Skeletal muscle satellite cell (primary cell): ENCODE results near the gene ARL11. TPM values are rescaled to one million over a fixed set of nuclear protein-coding genes. Genes with fewer than 3 reads are reported as not detected.
"Not testable (repeated sequence)": the region's sequence is repeated elsewhere in the genome, so short reads cannot be mapped to it uniquely, and the experiment has no call there.

ENCODE experiments used
- H3K27me3 ChIP-seq: 2 replicates; pipeline ENCODE4 v1.7.0; 2013; ENCODE audit warnings: low read length; ENCODE audit not compliant: control insufficient read depth, insufficient read depth
- H3K36me3 ChIP-seq: 2 replicates; pipeline ENCODE4 v1.7.0; 2013; ENCODE audit warnings: mild to moderate bottlenecking, control low read depth, low read length; ENCODE audit not compliant: insufficient read depth
- H3K4me1 ChIP-seq: 2 replicates; pipeline ENCODE4 v1.7.0; 2013; ENCODE audit warnings: low read length; ENCODE audit not compliant: control insufficient read depth, insufficient read depth
- H3K4me2 ChIP-seq: 2 replicates; pipeline ENCODE4 v1.7.0; 2013; ENCODE audit warnings: mild to moderate bottlenecking, low read length
- H3K4me3 ChIP-seq: 2 replicates; pipeline ENCODE4 v1.7.0; 2013; ENCODE audit warnings: low read length
- H3K9ac ChIP-seq: 2 replicates; pipeline ENCODE4 v1.7.0; 2013; ENCODE audit warnings: mild to moderate bottlenecking, low read depth, low read length, moderate library complexity
- H3K9me3 ChIP-seq: replicated peaks from 2 replicates; pipeline ENCODE4 v1.7.0; 2013; ENCODE audit warnings: mild to moderate bottlenecking, control low read depth, low read length
- total RNA-seq: library from RNA; depleted of rRNA; stranded (reverse); fragments of >200 nt; gene quantifications from 2 replicates; pipeline ENCODE4 v1.2.3, GENCODE V29; 2012; rRNA removed

ARL11 gene
- not detected in 2 replicates for total RNA-seq

DNA sequence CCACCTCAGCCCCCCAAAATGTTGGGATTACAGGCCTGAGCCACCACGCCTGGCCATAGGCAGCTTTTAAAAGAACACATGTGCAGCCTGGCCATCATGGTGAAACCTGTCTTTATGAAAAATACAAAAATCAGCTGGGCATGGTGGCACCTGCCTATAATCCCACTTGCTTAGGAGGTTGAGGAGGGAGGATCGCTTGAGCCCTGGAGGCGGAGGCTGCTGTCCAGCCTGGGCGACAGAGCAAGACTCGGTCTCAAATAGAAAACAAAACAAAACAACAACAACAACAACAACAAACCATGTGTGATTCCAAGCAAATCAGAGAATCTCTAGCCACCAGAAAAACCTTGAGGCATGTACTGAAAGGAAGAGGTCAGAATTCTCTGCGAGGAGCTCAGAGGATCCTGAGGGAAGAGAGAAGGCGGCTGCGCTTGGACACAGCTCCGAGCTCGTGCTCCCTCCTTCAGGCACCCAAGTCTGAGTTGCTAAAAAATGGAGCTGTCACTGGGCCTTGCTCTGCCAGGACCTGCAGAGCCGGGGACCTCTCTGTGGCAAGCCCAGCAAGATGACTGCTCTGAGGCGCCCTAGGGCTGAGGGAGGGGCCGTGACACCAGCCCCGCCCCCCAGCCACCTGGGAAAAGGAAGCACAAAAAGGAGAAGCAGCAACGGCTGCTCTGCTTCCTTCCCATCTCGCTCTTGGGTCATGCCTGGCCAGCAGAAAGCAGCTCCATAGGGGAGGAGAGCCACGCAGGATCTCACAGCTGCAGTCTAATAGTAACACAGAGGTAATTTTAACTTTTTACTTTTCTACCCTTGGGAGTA lies at the start of gene ARL11:
ARL11 (plus strand) TSS at position 677 of the 822 bp plus-strand sequence. CDS start 1,941 bp downstream, outside the sequence.
- Histone ChIP-seq H3K9ac (no peak within 1 kb of the TSS), H3K4me1 (peaks cover 6% of the 10 kb centered on the region), H3K36me3 (no peaks in the 10 kb centered on the region), H3K27me3 (peaks cover 10% of the 10 kb centered on the region), H3K4me2 (no peak within 1 kb of the TSS), H3K4me3 (no peak within 1 kb of the TSS), H3K9me3 (no peaks in the 10 kb centered on the region)

DNA sequence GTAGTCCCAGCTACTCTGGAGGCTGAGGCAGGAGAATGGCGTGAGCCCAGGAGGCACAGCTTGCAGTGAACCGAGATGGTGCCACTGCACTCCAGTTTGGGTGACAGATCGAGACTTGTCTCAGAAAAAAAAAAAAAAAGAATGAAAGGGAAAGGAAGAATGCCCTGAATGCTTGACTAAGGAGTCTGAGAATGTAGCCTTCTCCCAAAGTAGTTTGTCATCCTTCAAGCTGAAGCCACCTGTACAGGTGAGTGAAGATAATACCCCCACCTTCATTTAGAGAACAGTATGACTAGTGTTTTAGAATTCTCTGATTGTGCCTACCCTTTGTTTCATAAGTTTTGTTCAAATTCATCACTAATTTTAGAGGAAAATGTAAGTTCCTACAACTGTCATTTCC lies 48.8 kb upstream of the ARL11 start:
- Histone ChIP-seq H3K36me3 (peaks cover 16% of the 10 kb centered on the region), H3K4me3 (no peak overlapping the region), H3K4me2 (no peak overlapping the region), H3K27me3 (no peaks in the 10 kb centered on the region), H3K4me1 (peaks cover 8% of the 10 kb centered on the region), H3K9me3 (no peaks in the 10 kb centered on the region), H3K9ac (no peak overlapping the region)

DNA sequence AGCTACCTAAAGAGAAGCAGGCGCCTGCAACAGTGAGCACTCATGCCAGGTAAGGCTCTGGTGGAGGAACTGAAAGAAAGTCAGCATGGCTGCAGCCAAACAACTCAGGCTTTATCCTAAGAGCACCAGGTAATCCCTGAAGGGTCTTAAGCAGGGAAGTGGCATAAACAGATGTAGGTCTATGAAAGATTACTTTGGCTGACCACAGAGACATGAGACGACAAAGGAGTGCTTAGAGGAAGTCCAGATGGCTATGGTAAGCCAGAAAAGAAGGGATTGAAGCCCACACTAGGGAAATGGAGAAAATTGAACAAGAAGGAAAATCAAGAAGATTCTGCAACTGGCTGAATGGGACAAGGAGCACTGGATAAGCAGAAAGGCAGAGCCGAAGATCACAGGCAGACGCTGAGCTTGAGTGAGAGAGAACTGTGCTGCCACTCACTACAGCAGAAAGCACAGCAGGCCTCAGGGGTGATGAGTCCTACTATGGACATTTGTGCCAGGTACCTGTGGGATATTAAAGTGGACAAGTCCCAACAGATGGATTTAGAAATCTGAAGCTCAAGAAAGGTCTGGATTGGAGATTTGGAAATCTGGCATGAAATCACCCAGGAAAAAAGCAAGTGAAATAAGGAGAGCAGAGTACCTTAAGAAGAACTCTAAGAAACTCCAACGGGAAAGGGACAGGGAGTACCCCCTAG lies 47.2 kb upstream of the ARL11 start:
- Histone ChIP-seq H3K27me3 (no peaks in the 10 kb centered on the region), H3K36me3 (peaks cover 16% of the 10 kb centered on the region), H3K9me3 (no peaks in the 10 kb centered on the region), H3K4me2 (no peak overlapping the region), H3K4me1 (peaks cover 15% of the 10 kb centered on the region), H3K9ac (no peak overlapping the region), H3K4me3 (no peak overlapping the region)

DNA sequence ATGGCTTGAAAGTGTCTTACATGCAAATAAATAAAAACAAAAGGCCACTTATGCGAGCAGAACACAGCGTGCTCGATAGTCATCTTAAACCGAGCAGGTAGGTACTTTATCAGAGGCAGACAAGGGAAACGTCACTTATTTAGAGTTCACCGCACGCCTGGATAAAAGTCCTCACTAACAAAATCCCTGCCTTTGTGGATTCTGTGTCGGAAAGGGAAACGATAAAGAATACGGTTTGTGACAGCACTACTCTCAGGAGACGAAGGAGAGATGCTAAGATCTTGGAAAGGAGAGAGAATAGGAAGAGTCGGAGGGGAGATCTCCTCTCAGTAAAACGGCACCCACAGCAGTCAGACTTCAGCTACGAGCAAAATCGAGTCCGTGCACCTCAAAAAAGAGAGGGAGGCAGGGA lies 43.5 kb upstream of the ARL11 start:
- H3K4me2 ChIP-seq: peak overlapping the region; percentile 99
- no peaks in the 10 kb centered on the region for H3K9me3 ChIP-seq
- peak overlapping the region; percentile 97 for H3K4me3 ChIP-seq
- peaks cover 23% of the 10 kb centered on the region for H3K4me1 ChIP-seq
- H3K27me3 ChIP-seq: no peaks in the 10 kb centered on the region
- H3K9ac ChIP-seq: peak overlapping the region; percentile 93
- peaks cover 6% of the 10 kb centered on the region for H3K36me3 ChIP-seq

DNA sequence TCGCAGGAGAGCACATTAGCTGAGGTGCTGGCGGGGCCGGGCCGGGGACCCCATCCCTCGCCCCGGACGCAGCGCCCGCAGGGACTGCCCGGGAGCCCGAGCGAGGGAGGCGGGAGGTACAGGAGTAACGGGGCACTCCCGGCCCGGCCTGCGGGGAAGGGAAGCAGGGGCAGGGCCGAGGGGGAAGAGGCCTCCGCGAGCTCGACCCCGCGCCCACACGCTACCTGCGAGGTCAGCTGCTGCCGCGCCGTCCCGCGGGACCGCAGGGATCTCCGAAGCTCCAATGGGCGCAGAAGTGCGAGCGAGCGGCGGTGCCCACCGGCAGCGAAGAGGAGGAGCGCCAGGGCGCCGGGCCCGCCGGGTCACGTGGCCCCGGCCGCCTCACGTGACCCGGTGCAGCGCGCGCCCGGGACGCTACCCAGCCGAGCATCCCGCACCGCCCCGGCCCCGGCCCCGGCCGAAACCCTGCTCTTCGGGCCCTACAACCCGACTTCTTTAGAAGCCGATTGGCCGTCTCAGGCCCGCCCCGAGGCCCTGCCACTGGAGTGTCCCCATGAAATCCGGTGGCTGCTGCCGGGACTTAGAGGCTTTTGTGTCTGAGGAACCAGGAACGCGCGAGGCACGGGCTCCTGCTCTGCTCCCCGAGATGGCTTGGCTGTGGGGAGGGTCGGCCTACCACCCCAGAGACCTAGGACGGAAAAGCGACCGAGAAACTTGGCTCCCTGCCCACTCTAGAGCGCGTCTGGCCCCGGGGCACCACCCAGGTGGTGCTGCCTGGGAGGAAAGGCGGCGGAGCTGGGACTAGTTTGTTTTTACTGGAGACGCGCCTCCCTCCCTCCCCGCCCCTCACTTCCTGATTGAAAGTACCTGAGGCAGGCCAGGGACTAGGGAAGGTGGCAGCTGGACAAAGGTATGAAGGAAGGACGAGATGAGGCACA lies 42.8 kb upstream of the ARL11 start, which contains the start of gene RCBTB1:
RCBTB1 (minus strand) TSS at position 339 of the 938 bp plus-strand sequence. CDS start 18,279 bp downstream, outside the sequence.
- Histone ChIP-seq H3K4me3 (peak within 1 kb of the TSS; percentile 97), H3K4me2 (peak within 1 kb of the TSS; percentile 99), H3K27me3 (no peaks in the 10 kb centered on the region), H3K36me3 (no peaks in the 10 kb centered on the region), H3K9ac (peak within 1 kb of the TSS; percentile 93), H3K4me1 (peaks cover 23% of the 10 kb centered on the region), H3K9me3 (no peaks in the 10 kb centered on the region)

- Histone ChIP-seq H3K4me2 (no peak overlapping the region), H3K9ac (no peak overlapping the region), H3K9me3 (no peaks in the 10 kb centered on the region), H3K36me3 (no peaks in the 10 kb centered on the region), H3K4me1 (peaks cover 23% of the 10 kb centered on the region), H3K4me3 (no peak overlapping the region), H3K27me3 (no peaks in the 10 kb centered on the region)
These were observed 41.6 kb upstream of the ARL11 start for GRCh38 chr13:49586717-49587116.

- Histone ChIP-seq H3K4me2 (no peak overlapping the region), H3K36me3 (no peaks in the 10 kb centered on the region), H3K4me1 (peaks cover 23% of the 10 kb centered on the region), H3K27me3 (no peaks in the 10 kb centered on the region), H3K9ac (no peak overlapping the region), H3K4me3 (no peak overlapping the region), H3K9me3 (no peaks in the 10 kb centered on the region)
These were observed 40.9 kb upstream of the ARL11 start for GRCh38 chr13:49587311-49587847.

GRCh38 chr13:49590714-49591113 lies 37.6 kb upstream of the ARL11 start:
- peaks cover 12% of the 10 kb centered on the region for H3K4me1 ChIP-seq
- H3K4me2 ChIP-seq, H3K4me3 ChIP-seq, H3K9ac ChIP-seq, H3K36me3 ChIP-seq, H3K27me3 ChIP-seq, H3K9me3 ChIP-seq: not testable (repeated sequence)

GRCh38 chr13:49593876-49594275 lies 34.4 kb upstream of the ARL11 start:
- H3K36me3 ChIP-seq, H3K4me1 ChIP-seq, H3K4me2 ChIP-seq, H3K9ac ChIP-seq, H3K27me3 ChIP-seq, H3K9me3 ChIP-seq, H3K4me3 ChIP-seq: not testable (repeated sequence)

GRCh38 chr13:49594576-49594975 lies 33.7 kb upstream of the ARL11 start:
- Histone ChIP-seq H3K9ac (no peak overlapping the region), H3K4me3 (no peak overlapping the region)

DNA sequence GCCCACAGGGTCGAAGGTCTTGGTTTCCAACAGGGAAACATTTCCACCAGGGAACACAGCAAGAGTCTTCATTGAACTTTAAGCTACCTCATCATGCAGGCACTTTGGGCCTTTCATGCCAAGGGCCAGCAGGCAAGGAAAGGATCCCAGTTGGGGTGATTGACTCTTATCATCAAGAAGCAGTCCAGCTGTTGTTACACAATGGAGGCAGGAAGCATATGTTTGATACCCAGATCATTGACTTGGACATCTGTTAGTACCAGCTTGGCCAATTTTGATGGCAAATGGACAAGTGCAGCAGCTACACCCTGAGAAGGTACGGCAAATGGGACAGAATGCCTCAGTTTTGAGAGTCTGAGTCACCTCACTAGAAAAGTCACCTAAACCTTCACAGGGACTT lies 32.1 kb upstream of the ARL11 start:
- Histone ChIP-seq H3K4me2 (no peak overlapping the region), H3K27me3 (peaks cover 8% of the 10 kb centered on the region), H3K4me3 (no peak overlapping the region), H3K36me3 (no peaks in the 10 kb centered on the region), H3K9ac (no peak overlapping the region), H3K4me1 (no peaks in the 10 kb centered on the region), H3K9me3 (no peaks in the 10 kb centered on the region)

More at GRCh38 chr13:49594576-49594975, 33.7 kb upstream of the ARL11 start:
- no peaks in the 10 kb centered on the region for H3K4me1 ChIP-seq
- no peaks in the 10 kb centered on the region for H3K36me3 ChIP-seq
- H3K4me2 ChIP-seq: no peak overlapping the region
- H3K9me3 ChIP-seq: no peaks in the 10 kb centered on the region
- peaks cover 8% of the 10 kb centered on the region for H3K27me3 ChIP-seq
